ENCODE data around the gene SCARB1. TPM values are rescaled to one million over a fixed set of nuclear protein-coding genes. Genes with fewer than 3 reads are reported as not detected.

SCARB1 gene
- total and polyA plus RNA-seq, 9 of the 15 experiments (the other 6 are each of a cell fraction or from before 2014, with no cell fraction given), result 0.56 to 157 (median 52.8) TPM

GRCh38 chr12:124744273-124744640 lies 119.4 kb downstream of the SCARB1 start:
- H3K27ac ChIP-seq (ENCODE audit: extremely low read depth, low read depth, low read length), result no peak overlapping the region
- H4K20me1 ChIP-seq (replicated peaks; ENCODE audit: control insufficient read depth, insufficient read depth, low read length), result 0 out of 2 replicates have a peak, but pooled peaks cover 2% of the 10 kb centered on the region
- in situ Hi-C loops (cut with MboI), result no loop called here
- no peak overlapping the region for H3K9ac ChIP-seq (ENCODE audit: insufficient read depth in 1 of 2, low read depth in 2 of 2, low read length in 2 of 2)
- intact Hi-C loops (cut with micrococcal nuclease), result no loop called here
- H3K9me1 ChIP-seq (ENCODE audit: control insufficient read depth, insufficient read depth, low read length), result no peaks in the 10 kb centered on the region
- peaks cover 4 to 23% of the 10 kb centered on the region in 2 experiments; a peak in 4 of 5 replicates for H3K4me1 ChIP-seq (replicated peaks in 1 of 2; ENCODE audit: control insufficient read depth in 2 of 2, insufficient read depth in 2 of 2, low read length in 2 of 2)
- peaks cover 8 to 19% of the 10 kb centered on the region in 2 experiments; a peak in 4 of 5 replicates for H3K27me3 ChIP-seq (ENCODE audit: control insufficient read depth in 2 of 2, insufficient read depth in 2 of 2, low read length in 2 of 2)
- 0 out of 2 replicates have a peak, but pooled peaks cover 2% of the 10 kb centered on the region for H3K9me3 ChIP-seq (replicated peaks; ENCODE audit: control insufficient read depth, insufficient read depth, low read depth, low read length)
- no peaks in the 10 kb centered on the region for H3K79me2 ChIP-seq (ENCODE audit: control insufficient read depth, insufficient read depth, low read length)
- H3K4me2 ChIP-seq (ENCODE audit: insufficient read depth, low read length), result no peak overlapping the region; the same call in 1 of the 2 replicates
- no peak overlapping the region for H3K4me3 ChIP-seq
- BruUV-seq (replicated peaks), result no TSS peak
- no peak for ATAC-seq
- no peaks in the 10 kb centered on the region for H3K36me3 ChIP-seq (ENCODE audit: control insufficient read depth, insufficient read depth, low read length)
- FAIRE-seq, result no peak
- ChIA-PET CTCF (ENCODE audit: low intra/inter-chr PET ratio) (no interaction called here), POLR2A (interaction anchor here (0.6 kb wide), 1 partner anchor 10 kb away, joined by 4 read pairs; no protein-coding TSS in a partner anchor)
- peak overlapping the region; percentile 77 for H2AFZ ChIP-seq (ENCODE audit: low read depth, low read length)
- no peak for TF ChIP-seq SOX6 (IDR thresholded peaks at IDR 0.05)
- 0 out of 4 replicates have a peak, but pooled peaks of 1 of the 2 experiments have one; percentile 20 for TF ChIP-seq MLLT1 (IDR thresholded peaks at IDR 0.05)
- 80% methylated on average over 7 of the region's 7 CpGs for WGBS (ENCODE audit: insufficient coverage, low coverage, missing lambda C conversion rate)
- DNase-seq (ENCODE audit: extremely low read depth in 1 of 4, low spot score in 3 of 4), result no peak
